Progenitor cell of endocrine pancreas (in vitro differentiated cells): ENCODE results near the gene OTOP1. TPM values are rescaled to one million over a fixed set of nuclear protein-coding genes. Genes with fewer than 3 reads are reported as not detected.
A peak's percentile ranks its signal among the peaks of the same experiment; 100 is the strongest.
"Not testable (repeated sequence)": the region's sequence is repeated elsewhere in the genome, so short reads cannot be mapped to it uniquely, and the experiment has no call there.

Source experiments
- DNase-seq: peaks from one replicate; pipeline ENCODE4 v3.0.0; 2021; ENCODE audit warnings: low spot score; ENCODE audit not compliant: unreplicated experiment
- H3K27ac Mint-ChIP-seq: 2 replicates; pipeline ENCODE4 v1.8.0; 2021; ENCODE audit warnings: mild to moderate bottlenecking, moderate library complexity, mixed read lengths
- H3K27me3 Mint-ChIP-seq: 2 replicates; pipeline ENCODE4 v1.8.0; 2021; ENCODE audit warnings: mixed read lengths
- H3K36me3 Mint-ChIP-seq: 2 replicates; pipeline ENCODE4 v1.8.0; 2022; ENCODE audit warnings: mixed read lengths; ENCODE audit not compliant: insufficient read depth
- H3K4me1 Mint-ChIP-seq: 2 replicates; pipeline ENCODE4 v1.8.0; 2021; ENCODE audit warnings: low read depth, mixed read lengths
- H3K4me3 Mint-ChIP-seq: 2 replicates; pipeline ENCODE4 v1.8.0; 2021; ENCODE audit warnings: low read depth, mild to moderate bottlenecking, moderate library complexity, mixed read lengths
- H3K9me3 Mint-ChIP-seq: 2 replicates; pipeline ENCODE4 v1.8.0; 2021; ENCODE audit warnings: low read depth, mixed read lengths
- CTCF ChIP-seq: fragments of 200-600 bp; sonication (generic); IDR thresholded peaks from one replicate; pipeline ENCODE4 v1.5.0; 2021; ENCODE audit warnings: antibody characterized with exemption, mild to moderate bottlenecking; ENCODE audit not compliant: unreplicated experiment
- total RNA-seq: library from RNA; stranded (reverse); gene quantifications from 2 replicates; pipeline ENCODE4 v1.2.1, GENCODE V29; 2021

The OTOP1 gene
- total RNA-seq, 1 donor from 2014 or later: not detected

- not testable (repeated sequence) for H3K4me3 Mint-ChIP-seq, DNase-seq, H3K27ac Mint-ChIP-seq, H3K9me3 Mint-ChIP-seq, H3K27me3 Mint-ChIP-seq, H3K36me3 Mint-ChIP-seq
- peaks cover 16% of the 10 kb centered on the region for H3K4me1 Mint-ChIP-seq
Measured at GRCh38 chr4:4164532-4165173, 62.1 kb downstream of the OTOP1 start.

GRCh38 chr4:4162186-4162585, 64.5 kb downstream of the OTOP1 start:
- not testable (repeated sequence) for H3K4me3 Mint-ChIP-seq

GRCh38 chr4:4160956-4161665, 65.6 kb downstream of the OTOP1 start:
- DNase-seq, H3K36me3 Mint-ChIP-seq, H3K4me3 Mint-ChIP-seq, H3K27me3 Mint-ChIP-seq, H3K9me3 Mint-ChIP-seq, H3K27ac Mint-ChIP-seq: not testable (repeated sequence)
- H3K4me1 Mint-ChIP-seq: peaks cover 14% of the 10 kb centered on the region

More at GRCh38 chr4:4162186-4162585, 64.5 kb downstream of the OTOP1 start:
- DNase-seq, H3K27me3 Mint-ChIP-seq, H3K27ac Mint-ChIP-seq, H3K9me3 Mint-ChIP-seq, H3K36me3 Mint-ChIP-seq: not testable (repeated sequence)
- H3K4me1 Mint-ChIP-seq: peaks cover 14% of the 10 kb centered on the region

GRCh38 chr4:4145622-4146021, 81.1 kb downstream of the OTOP1 start:
- H3K4me1 Mint-ChIP-seq, H3K4me3 Mint-ChIP-seq, H3K36me3 Mint-ChIP-seq, H3K27ac Mint-ChIP-seq, H3K9me3 Mint-ChIP-seq: not testable (repeated sequence)
- peak; percentile 43 for DNase-seq
- peak; percentile 61 for TF ChIP-seq CTCF
- H3K27me3 Mint-ChIP-seq: peaks cover 21% of the 10 kb centered on the region

GRCh38 chr4:4143376-4143775, 83.4 kb downstream of the OTOP1 start:
- not testable (repeated sequence) for DNase-seq, H3K36me3 Mint-ChIP-seq, H3K9me3 Mint-ChIP-seq, H3K4me1 Mint-ChIP-seq, H3K27ac Mint-ChIP-seq
- Mint-ChIP-seq H3K4me3 (peak overlapping the region; percentile 54), H3K27me3 (peaks cover 17% of the 10 kb centered on the region)

- not testable (repeated sequence) for H3K27ac Mint-ChIP-seq, H3K4me1 Mint-ChIP-seq, H3K36me3 Mint-ChIP-seq, H3K9me3 Mint-ChIP-seq, DNase-seq
- Mint-ChIP-seq H3K27me3 (peaks cover 17% of the 10 kb centered on the region), H3K4me3 (peak overlapping the region; percentile 42)
Measured at GRCh38 chr4:4142679-4143078, 84.0 kb downstream of the OTOP1 start.

- not testable (repeated sequence) for H3K9me3 Mint-ChIP-seq, H3K4me1 Mint-ChIP-seq
Measured at GRCh38 chr4:4141186-4141585, 85.5 kb downstream of the OTOP1 start.

More at GRCh38 chr4:4141186-4141585, 85.5 kb downstream of the OTOP1 start:
- not testable (repeated sequence) for H3K4me3 Mint-ChIP-seq, H3K36me3 Mint-ChIP-seq, DNase-seq, H3K27ac Mint-ChIP-seq
- H3K27me3 Mint-ChIP-seq: peaks cover 11% of the 10 kb centered on the region

Other genes starting within 250 kb of the OTOP1 start
- 22.5 and 24.5 TPM in 2 replicates for gene TMEM128, start 21.3 kb upstream of the OTOP1 start, total RNA-seq
- 18.7 and 20.4 TPM in 2 replicates for gene LYAR, start 63.2 kb upstream of the OTOP1 start, total RNA-seq
- 10.0 and 12.5 TPM in 2 replicates for gene ZBTB49, start 63.3 kb upstream of the OTOP1 start, total RNA-seq
- gene NSG1, start 160.2 kb upstream of the OTOP1 start, total RNA-seq: 52.4 and 55.0 TPM in 2 replicates